HTR-8/SVneo (cell line): ENCODE measurements around the gene TNK2.
"Not testable (repeated sequence)": the region's sequence is repeated elsewhere in the genome, so short reads cannot be mapped to it uniquely, and the experiment has no call there.

Source experiments
- DNase-seq: peaks from one replicate; pipeline ENCODE4 v3.0.0; 2011; ENCODE audit warnings: low spot score, mixed read lengths; ENCODE audit not compliant: insufficient read length
- FAIRE-seq: peaks from 2 replicates; lab custom pipeline; 2011; peaks lifted over from hg19 to GRCh38; lab: Jason Lieb, UNC

The TNK2 gene

DNA sequence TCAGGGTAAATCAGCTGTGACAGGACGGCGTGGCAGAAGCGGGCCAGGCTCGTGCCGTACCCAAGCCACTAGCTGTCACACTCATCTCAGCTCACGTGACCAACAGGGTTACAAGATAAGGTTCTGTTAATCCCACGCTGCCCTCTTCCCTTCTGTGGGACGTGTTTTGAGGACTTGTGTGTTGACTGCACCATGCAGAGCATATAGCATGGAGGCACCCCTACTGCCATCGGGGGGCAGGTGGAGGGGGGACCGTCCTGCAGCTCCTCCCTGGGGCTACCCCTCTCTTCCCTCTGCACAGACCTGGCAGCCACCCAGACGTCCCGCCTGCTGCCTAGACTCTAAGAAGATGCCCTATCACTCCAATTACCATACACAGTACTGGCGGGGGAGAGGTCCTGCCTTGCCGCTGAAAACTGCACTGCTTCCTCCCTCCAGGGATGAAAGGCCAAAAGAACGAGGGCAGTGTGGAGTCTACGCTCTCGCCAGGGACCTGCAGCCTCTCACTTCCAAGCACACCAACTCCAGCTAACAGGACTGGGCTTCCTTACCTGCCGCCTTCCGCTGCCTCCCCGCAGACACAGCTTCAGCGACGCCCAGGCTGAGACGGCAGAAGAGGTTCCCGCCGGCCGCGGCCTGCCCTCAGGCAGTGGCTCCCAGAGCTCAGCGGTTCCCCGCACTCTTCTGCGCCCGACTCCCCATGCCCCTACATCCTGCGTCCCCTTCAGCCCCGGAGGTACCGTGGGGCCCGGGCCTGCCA lies at the start of gene TNK2:
TNK2 (minus strand) TSS at position 618 of the 760 bp plus-strand sequence. CDS start 19,963 bp downstream, outside the sequence.
- peak; percentile 12 for DNase-seq
- no peak for FAIRE-seq

DNA sequence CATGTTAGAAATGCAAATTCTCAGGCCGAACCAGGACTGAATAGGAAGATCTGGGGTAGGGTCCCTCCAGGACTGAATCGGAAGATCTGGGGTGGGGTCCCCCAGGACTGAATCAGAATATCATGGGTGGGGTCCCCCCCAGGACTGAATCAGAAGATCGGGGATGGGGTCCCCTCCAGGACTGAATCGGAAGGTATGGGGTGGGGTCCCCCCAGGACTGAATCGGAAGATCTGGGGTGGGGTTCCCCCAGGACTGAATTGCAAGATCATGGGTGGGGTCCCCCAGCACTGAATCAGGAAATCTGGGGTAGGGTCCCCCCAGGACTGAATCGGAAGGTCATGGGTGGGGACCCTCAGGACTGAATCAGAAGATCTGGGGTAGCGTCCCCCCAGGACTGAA lies 48.2 kb upstream of the TNK2 start:
- FAIRE-seq (no peak), DNase-seq (no peak)

DNA sequence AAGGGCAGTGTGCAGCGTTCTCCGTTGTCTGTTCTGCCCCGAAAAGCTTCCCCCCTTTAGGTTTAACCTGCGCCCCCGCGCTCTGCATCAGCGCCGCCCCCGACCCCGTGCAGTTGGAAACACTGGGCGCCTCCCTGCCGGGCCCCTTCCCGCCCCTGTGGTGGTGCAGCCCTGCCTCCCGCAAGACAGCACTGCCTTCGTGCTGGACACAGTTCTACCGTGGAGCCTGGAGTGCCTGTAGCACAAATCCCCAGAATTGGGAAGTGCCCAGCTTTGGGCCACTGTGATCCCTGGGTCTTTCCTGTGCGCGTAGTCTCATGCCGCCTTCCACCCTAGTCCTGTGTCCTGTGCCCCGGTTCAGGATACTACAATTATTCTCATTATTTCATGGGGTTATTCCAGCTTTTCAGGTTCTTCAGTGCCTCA lies 47.1 kb upstream of the TNK2 start:
- FAIRE-seq, DNase-seq: not testable (repeated sequence)

DNA sequence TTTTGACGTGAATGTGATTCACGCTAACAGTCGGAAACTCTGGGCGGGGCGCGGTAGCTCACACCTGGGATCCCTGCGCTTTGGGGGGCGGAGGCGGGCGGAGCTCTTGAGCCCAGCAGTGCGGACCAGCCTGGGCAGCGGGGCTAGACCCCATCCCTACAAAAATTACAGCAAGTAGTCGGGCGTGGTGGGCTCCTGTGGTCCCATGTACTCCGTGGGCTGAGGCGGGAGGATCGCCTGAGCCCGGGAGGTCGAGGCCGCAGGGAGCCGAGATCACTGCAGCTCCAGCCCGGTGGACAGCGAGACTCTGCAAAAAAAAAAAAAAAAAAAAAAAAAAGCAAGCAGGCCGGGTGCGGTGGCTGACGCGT lies 46.4 kb upstream of the TNK2 start:
- DNase-seq, FAIRE-seq: not testable (repeated sequence)

DNA sequence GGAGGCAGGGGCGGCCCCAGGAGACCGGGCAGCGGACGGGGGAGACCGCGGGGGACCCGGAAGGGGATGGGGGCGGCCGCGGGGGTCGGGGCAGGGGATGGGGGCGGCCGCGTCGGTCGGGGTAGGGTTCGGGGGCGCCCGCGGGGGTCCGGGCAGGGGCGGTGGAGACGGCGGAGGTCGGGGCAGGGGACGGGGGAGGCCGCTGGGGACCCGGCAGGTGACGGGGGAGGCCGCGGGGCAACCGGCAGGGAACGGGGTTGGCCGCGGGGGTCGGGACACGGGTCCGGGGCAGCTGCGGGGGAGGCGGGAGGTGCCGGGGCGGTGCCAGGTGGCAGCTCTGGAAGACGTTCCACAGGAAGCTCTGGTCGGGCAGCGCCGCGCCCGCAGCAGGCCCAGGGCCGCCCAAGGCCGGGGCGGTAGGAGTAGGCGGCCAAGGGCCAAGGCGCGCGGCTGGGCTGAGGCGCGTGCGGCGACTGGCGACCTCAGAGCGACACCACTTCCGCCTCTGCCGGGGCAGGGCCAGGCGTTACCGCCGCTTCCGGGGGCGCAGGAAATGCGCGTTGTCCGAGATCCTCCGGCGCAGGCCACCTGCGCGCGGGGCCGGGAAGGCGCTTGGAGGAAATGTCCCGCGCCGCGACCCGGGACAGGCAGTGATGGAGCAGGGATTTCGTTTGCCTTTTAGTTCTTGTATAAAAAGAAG lies 45.9 kb upstream of the TNK2 start:
- not testable (repeated sequence) for FAIRE-seq
- peak; percentile 13 for DNase-seq

DNA sequence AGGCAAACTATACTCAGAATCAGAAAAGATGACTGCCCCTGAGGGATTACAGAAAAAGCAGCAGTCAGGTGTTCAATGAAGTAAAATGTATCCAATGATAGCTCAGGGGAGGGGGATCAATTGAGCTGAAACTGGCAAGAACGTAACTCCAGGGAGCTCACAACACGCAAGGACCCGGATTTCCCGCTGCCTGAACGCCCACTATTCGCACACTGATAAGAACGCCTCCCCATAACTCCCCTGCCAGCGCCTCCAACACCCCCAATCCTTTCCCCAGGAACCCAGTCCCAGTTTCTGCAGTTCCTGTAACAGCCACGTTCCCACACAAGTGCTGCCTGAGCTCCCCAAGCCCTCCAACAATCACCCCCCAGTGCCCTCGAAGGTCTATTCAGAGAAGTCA lies 44.2 kb upstream of the TNK2 start:
- FAIRE-seq, DNase-seq: not testable (repeated sequence)

DNA sequence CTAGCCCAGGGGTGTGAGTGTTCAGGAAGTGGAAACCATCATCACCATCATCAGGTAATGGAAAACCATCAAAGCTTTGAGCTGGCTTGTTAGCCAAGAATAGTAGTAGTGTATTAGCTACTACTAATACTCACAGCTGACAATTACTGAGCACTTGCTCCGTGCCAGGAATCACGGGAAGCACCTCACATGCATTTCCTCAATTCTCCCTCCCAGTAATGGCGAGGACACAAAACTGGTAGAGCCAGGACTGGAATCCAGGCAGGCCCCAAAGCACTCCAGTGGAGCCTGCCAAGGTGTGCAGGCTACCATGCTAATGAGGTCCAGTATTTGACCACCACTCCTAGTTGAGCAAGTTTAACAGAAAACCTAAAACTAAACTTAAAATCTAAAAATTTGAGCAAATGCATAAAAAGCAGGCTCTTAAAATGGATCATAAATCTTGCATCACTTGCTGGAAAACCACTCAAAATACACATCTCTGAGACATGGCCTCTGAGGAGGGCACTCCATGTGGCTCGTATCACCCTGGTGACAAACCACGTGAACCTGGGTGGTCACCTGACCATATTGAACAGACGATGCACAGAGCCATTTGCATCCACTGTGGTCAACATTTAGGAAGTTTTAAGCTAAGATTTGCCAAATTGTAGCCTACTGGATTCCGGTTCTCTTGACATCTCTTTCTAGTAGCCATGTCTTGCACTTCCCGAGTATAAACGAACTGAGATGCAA lies 43.3 kb upstream of the TNK2 start:
- not testable (repeated sequence) for FAIRE-seq

DNA sequence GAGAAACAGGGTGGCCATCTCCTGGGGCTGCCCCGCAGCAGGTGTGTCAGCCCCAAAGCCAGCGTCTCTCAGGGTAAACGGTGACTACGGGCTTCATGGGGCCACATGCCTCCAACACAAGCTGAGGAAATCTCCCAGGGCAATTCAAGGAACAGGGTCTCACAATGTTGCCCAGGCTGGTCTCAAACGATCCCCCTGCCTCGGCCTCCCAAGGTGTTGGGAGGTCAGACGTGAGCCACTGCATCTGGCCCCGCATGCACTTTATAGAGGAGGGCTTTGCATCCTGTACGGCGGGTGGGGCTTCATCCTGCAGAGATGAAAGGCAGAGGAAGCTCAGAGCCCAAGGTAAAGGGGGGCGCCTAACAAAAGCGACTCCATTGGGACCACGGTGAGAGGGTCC lies 42.4 kb upstream of the TNK2 start:
- FAIRE-seq, DNase-seq: not testable (repeated sequence)

More for the DNA sequence above, 43.3 kb upstream of the TNK2 start:
- DNase-seq = not testable (repeated sequence)

DNA sequence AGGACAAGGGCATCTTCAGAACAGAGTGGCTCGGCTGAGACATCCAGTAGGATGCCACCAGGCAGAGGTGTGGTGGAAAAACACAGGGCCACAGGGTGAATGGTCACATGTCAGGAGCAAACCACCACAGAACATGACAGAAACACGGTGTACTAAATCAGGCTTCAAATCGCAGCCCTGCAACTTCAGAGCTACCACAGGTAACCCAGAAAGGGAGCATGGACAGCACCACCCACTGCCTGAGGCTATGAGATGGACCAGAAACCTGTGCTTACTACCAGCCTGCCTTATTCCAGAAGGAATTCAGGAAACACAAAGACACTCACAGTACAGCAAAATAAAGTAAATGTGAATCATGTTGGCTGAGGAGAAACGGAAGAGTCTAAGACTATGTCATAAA lies 41.8 kb upstream of the TNK2 start:
- DNase-seq, FAIRE-seq: not testable (repeated sequence)

DNA sequence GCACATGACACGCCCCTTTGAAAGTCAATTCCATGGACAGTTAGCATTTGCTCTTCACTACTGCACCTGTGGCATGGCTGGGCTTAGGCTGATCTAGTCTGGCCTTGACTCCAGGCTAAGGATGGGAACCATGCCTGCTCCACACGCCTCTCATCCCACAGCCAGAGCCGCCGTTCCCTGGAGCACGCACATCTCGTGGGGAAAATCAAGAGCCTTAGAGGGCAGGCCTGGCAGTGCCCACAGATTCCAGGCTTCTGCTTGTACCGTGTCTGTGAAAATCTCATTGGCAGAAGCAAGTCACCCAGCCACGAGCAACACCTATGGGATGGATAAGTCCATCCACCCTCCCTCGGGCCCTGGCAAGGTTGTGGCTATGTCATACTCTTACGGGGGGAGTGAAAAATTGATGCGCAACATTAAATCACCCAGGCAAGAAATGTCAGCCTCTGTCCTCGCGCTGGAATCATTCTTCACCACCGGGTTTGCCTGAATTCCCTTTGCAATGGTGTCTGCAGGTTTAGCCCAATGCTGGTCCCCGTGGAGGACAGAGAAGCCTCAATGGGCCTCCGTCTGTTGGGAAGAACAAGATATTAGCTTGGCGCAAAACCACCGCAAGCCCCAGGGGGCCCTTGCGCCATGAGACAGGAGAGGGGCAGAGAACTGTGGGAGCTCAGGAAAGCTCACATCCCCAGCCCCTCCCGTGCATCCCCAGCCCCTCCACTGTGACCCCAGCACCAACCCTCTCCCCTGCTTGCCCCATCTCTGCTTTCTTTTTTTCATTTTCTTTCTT lies 38.8 kb upstream of the TNK2 start:
- not testable (repeated sequence) for DNase-seq, FAIRE-seq

DNA sequence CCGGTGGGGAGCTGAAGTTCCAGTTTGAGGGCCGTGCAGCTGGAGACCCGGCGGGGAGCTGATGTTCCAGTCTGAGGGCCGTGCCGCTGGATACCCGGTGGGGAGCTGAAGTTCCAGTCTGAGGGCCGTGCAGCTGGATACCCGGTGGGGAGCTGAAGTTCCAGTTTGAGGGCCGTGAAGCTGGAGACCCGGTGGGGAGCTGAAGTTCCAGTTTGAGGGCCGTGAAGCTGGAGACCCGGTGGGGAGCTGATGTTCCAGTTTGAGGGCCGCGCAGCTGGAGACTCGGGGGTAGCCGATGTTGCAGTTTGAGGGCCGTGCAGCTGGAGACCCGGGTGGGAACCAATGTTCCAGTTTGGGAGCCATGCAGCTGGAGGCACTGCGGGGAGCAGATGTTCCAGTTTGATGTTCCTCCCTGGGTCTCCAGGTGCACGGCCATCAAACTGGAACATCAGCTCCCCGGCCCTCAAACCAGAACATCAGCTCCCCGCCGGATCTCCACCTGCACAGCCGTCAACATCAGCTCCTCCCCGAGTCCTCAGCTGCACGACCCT lies 33.0 kb upstream of the TNK2 start:
- FAIRE-seq = not testable (repeated sequence)

DNA sequence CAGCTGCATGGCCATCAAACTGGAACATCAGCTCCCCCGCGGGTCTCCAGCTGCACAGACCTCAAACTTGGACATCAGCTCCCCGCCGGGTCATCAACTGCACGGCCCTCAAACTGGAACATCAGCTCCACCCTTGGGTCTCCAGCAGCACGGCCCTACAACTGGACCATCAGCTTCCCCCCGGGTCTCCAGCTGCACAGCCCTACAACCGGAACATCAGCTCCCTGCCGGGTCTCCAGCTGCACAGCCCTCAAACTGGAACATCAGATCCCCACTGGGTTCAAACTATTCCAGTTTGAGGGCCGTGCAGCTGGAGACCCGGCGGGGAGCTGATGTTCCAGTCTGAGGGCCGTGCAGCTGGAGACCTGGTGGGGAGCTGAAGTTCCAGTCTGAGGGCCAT lies 32.5 kb upstream of the TNK2 start:
- FAIRE-seq, DNase-seq: not testable (repeated sequence)

More for the DNA sequence above, 33.0 kb upstream of the TNK2 start:
- DNase-seq = not testable (repeated sequence)

DNA sequence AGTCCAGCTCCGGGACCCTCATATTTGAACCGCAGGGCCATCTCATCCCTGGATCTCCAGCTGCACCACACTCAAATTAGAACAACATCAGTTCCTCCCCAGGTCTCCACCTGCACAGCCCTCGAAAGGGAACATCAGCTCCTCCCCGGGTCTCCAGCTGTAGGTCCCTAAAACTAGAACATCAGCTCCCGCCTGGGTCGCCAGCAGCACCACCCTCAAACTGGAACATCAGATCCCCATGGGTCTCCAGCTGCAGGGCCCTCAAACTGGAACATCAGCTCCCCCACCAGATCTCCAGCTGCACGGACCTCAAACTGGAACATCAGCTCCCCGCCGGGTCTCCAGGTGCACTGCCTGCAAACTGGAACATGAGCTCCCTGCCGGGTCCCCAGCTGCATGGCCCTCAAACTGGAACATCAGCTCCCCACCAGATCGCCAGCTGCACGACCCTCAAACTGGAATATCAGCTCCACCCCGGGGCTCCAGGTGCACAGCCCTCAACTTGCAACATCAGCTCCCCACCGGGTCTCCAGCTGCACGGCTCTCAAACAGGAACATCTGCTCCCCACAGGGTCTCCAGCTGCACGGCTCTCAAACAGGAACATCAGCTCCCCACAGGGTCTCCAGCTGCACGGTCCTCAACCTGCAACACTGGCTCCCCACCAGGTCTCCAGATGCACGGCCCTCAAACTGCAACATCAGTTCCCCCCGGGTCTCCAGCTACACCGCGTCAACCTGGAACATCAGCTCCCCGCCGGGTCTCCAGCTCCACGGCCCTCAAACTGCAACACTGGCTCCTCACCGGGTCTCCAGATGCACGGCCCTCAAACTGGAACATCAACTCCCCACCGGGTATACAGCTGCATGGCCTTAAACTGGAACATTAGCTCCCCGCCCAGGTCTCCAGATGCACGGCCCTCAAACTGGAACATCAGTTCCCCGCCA lies 31.4 kb upstream of the TNK2 start:
- not testable (repeated sequence) for FAIRE-seq, DNase-seq

DNA sequence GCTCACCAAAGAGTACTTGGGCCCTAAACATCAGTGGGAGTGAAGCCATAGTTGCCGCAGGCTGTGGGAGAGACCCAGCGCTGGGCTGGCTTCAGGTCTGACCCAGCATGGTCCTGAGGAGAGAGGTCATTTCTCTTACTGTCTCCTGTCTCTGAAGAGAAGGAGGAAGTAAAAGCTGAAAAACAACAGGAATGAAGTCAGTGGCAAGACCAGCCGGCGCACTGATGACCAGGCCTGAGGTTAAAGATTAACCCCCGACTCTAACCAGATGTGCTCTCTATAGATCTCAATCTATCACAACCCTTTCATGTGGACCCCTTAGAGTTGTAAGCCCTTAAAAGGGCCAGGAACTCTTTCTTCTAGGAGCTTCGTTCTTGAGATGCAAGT lies 24.7 kb upstream of the TNK2 start:
- DNase-seq, FAIRE-seq: not testable (repeated sequence)

DNA sequence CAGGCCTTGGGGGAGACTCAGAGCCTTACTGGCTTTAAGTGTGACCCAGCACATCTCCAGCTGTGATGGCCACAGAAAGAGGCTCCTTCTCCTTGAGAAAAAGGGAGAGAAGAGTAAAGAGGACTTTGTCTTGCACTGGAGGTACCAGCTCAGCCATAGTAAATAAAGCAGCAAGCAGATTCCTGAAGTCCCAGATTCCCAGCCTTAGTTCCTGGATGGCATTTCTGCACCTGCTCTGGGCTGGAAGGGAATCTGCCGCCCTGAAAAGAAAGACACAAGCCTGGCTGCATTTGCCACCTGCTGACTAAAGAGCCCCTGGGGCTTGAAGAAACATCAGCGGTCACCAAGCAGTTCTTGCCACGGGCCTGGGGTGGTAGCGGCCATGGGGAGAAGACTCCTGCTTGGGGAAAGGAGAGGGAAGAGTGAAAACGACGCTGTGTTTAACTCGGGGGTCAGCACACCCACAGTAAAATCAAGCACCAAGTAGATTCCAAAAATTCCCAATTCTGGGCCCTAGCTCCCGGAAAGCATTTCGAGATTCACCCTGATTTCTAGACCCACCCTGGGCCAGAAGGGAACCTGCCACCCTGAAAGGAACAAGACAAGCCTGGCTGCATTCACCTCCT lies 24.2 kb upstream of the TNK2 start:
- DNase-seq = no peak
- FAIRE-seq = no peak

DNA sequence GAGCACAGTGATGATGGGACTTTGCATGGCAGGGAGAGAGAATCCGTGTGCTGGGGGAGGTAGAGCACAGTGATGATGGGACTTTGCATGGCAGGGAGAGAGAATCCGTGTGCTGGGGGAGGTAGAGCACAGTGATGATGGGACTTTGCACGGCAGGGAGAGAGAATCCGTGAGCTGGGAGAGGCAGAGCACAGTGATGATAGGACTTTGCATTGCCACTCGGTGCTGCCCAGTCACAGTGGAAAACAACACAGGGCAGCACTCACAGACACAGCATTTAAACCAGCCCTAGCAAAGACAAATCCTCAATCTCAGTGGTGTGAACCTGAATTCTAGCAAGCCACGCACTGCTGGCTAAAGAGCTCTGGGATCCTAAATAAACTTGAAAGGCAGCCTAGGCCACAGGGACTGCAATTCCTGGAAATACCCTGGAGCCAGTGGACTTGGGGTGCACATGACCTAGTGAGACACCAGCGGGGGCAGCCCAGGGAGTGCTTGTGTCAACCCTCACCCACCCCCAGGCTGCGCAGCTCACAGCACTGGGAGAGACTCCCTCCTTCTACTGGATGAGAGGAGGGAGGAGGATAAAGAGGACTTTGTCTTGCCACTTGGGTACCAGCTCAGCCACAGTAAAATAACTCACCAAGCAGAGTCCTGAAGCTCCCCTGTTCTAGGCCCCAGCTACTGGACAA lies 23.4 kb upstream of the TNK2 start:
- DNase-seq (no peak), FAIRE-seq (no peak)

DNA sequence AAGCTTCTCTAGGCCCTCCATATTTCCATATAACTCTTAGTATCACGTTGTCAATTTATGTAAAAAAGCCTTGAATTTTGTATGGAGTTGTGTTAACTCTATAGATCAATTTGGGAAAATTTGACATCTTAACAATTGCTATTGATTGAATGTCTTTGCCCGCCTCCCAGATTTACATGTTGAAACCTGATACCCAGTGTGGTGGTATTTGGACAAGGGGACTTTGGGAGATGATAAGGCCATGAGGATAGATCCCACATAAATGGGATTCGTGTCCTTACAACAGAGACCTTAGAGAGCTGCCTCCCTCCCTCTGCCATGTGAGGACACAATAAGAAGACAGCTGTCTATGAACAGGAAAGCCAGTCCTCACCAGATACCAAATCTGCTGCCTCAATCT lies 21.1 kb upstream of the TNK2 start:
- FAIRE-seq (no peak), DNase-seq (no peak)
